ENCODE measurements around the gene ITGB3BP.

ITGB3BP gene

DNA sequence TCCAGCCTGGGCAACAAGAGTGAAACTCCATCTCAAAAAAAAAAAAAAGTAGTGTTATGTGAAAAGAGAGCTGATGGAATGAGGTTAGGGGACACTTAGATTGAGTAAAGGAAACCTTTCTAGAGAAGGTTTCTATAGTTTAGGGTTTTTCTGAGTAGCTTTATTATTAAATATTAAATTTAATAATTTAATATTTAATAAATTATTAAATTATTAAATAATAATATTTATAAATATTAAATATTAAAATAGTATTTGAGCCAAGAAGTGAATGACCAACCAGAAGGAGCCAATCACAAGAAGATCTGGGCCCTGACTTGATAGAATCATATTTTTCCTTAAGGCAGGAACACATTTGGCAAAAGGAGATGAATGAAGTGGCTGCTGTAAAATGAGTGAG is 104.9 kb downstream of the ITGB3BP start:
- H3K4me3 Mint-ChIP-seq = no peak overlapping the region
- no peaks in the 10 kb centered on the region for H3K4me1 Mint-ChIP-seq (ENCODE audit: low read depth)
- peaks cover 20% of the 10 kb centered on the region for H3K36me3 Mint-ChIP-seq (ENCODE audit: low read depth)
- no peak overlapping the region for H3K27ac Mint-ChIP-seq
- no peaks in the 10 kb centered on the region for H3K27me3 Mint-ChIP-seq (ENCODE audit: low read depth)
- no peaks in the 10 kb centered on the region for H3K9me3 Mint-ChIP-seq

DNA sequence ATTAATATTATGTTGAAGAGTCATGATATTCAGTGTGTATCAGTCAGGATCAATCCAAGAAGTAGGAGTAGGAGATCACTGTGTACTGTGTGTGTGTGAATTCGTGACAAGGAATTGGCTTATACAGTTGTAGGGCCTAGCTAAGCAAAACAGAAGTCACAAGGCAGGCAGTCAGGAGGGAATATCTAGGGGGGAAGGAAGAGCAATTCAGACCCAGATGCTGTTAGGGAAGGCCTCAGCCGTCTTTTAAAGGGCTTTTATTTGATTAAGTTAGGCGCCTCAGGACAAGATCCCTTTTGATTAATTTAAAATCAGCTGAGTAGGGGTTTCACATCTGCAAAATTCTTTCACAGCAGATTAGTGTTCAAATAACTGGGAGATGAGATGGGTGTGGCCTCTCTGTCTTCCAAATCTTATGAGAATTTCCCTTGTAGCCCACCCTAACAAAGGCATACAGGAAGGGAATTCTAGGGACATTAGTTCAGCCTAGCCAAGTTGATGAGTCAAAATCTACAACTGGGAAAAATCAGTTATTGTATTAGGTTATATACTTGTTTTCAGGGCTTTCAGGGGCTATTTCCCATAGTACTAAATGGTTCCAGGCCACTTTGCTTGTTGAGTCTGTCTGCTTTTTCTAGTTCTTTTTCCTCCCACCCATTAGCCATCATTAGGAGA is 108.2 kb downstream of the ITGB3BP start:
- Mint-ChIP-seq H3K36me3 (ENCODE audit: low read depth) (peaks cover 22% of the 10 kb centered on the region), H3K4me3 (no peak overlapping the region), H3K27me3 (ENCODE audit: low read depth) (no peaks in the 10 kb centered on the region), H3K9me3 (no peaks in the 10 kb centered on the region), H3K4me1 (ENCODE audit: low read depth) (no peaks in the 10 kb centered on the region), H3K27ac (no peak overlapping the region)

DNA sequence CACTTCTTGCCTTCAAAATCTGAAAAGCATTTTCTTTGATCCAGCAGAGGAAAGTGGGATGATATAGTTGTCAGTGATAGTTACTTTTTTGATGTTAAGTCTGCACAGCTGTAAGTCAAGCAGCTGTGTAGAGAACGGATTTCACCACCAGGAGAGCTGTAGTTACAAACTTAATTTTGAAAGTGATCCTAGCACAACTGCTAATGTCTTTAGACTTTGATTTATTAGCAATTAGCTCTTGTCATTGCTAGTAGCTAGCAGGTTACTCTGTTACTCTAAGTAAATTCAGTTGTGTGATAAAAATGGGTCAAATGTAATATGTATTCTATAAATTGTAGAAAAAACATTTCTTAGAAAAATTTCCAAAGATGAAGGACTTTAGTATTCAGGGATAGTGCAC is 109.6 kb downstream of the ITGB3BP start:
- Mint-ChIP-seq H3K27me3 (ENCODE audit: low read depth) (no peaks in the 10 kb centered on the region), H3K27ac (no peak overlapping the region), H3K4me3 (no peak overlapping the region), H3K36me3 (ENCODE audit: low read depth) (peaks cover 22% of the 10 kb centered on the region), H3K9me3 (no peaks in the 10 kb centered on the region), H3K4me1 (ENCODE audit: low read depth) (no peaks in the 10 kb centered on the region)

DNA sequence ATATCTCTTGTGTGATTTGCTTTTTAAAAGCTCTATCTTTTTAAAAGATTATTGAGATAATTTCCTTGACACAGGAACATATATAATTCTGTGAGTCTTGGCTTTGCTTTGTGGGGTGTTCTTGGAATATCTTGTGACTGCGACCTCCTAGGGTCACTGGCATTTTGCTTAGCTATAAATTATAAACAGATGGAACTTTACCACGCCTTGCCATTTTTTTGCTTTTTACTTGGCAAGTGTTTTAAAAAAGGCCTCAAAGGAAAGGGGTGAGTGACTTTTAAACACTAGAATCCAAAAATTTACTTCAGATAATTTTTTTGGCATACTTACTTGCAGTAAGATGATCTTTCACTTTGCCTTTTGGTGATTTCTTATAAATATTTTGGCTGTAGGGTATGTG is 112.0 kb downstream of the ITGB3BP start:
- Mint-ChIP-seq H3K27me3 (ENCODE audit: low read depth) (no peaks in the 10 kb centered on the region), H3K9me3 (no peaks in the 10 kb centered on the region), H3K4me1 (ENCODE audit: low read depth) (no peaks in the 10 kb centered on the region), H3K4me3 (no peak overlapping the region), H3K36me3 (ENCODE audit: low read depth) (peaks cover 20% of the 10 kb centered on the region), H3K27ac (no peak overlapping the region)

DNA sequence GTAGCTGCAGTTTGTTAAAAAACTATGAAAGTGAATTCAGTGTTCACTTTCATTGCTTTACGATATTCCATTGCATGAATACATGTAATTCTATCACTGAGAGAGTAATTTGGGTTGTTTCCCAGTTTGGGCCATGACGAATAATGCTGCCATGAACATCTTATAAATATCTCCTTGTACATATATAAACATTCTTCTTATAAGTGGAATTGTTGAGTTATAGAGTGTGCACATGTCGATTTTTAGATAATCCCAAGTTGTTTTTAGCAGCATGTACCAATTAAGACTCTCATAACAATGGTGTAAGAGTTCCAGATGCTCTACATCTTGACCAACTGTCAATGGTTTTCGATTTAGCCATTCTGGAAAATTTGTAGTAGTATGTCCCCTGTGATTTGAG is 114.7 kb downstream of the ITGB3BP start:
- no peak overlapping the region for H3K27ac Mint-ChIP-seq
- peaks cover 19% of the 10 kb centered on the region for H3K36me3 Mint-ChIP-seq (ENCODE audit: low read depth)
- H3K9me3 Mint-ChIP-seq = no peaks in the 10 kb centered on the region
- H3K27me3 Mint-ChIP-seq (ENCODE audit: low read depth) = no peaks in the 10 kb centered on the region
- no peak overlapping the region for H3K4me3 Mint-ChIP-seq
- H3K4me1 Mint-ChIP-seq (ENCODE audit: low read depth) = peaks cover 6% of the 10 kb centered on the region

DNA sequence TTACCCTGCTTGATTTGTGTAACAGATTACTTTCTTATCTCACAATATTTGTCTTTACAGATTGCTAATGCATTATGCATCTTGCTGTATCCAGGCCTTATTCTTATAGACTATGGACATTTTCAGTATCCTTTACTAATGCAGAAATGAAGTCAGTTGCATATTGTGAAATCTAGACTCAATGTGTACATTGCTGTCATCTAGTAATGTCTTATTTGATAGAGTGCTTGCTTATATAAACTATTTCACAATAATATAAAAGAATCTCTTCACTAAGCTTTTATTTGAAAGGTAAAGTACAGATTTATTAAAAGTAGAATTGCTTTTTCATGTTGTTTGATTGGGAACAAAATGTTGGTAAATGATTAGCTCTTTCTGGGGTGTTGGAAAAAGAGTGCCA is 116.0 kb downstream of the ITGB3BP start:
- peaks cover 18% of the 10 kb centered on the region for H3K36me3 Mint-ChIP-seq (ENCODE audit: low read depth)
- no peak overlapping the region for H3K4me3 Mint-ChIP-seq
- peaks cover 7% of the 10 kb centered on the region for H3K4me1 Mint-ChIP-seq (ENCODE audit: low read depth)
- no peaks in the 10 kb centered on the region for H3K9me3 Mint-ChIP-seq
- no peak overlapping the region for H3K27ac Mint-ChIP-seq
- H3K27me3 Mint-ChIP-seq (ENCODE audit: low read depth) = no peaks in the 10 kb centered on the region

DNA sequence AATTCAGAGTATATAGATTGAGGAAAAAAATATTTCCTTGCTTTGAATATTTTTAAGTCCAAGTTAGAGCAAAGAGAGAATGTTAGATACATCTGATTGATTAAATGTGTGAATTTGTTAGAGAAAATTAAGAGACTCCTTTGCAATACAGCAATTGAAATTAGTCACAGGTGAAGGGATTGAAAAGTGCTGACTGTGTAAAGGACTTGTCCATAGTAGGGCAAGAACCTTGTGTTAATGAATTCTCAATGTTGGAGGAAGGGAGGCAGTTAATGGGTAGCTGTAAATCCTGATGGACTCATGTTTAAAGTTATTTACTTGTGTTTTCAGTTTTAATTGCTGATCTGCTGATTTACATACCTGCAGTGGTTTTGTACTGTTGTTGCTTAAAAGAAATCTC is 117.0 kb downstream of the ITGB3BP start:
- H3K36me3 Mint-ChIP-seq (ENCODE audit: low read depth) = peaks cover 13% of the 10 kb centered on the region
- H3K4me1 Mint-ChIP-seq (ENCODE audit: low read depth) = peaks cover 7% of the 10 kb centered on the region
- H3K27ac Mint-ChIP-seq = no peak overlapping the region
- H3K27me3 Mint-ChIP-seq (ENCODE audit: low read depth) = no peaks in the 10 kb centered on the region
- H3K4me3 Mint-ChIP-seq = no peak overlapping the region
- H3K9me3 Mint-ChIP-seq = no peaks in the 10 kb centered on the region

DNA sequence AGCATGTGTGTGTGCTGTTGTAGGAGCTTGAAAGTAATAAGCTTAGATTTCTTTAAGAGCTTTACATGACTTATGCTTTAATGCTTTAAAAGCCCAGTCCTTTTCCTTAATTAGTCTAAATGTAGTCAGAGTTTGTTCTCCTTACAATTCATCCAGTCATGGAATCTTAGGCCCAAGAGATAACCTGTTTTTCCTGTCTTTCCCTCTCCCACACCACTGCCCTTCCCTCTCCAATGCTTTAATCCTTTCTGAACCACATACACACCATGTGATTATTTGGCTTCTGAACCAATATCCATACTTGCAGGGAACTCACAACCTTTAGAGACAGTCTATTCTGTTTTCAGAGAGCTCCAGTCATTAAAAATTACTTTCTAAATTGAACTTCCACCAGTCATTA is 118.0 kb downstream of the ITGB3BP start:
- H3K4me3 Mint-ChIP-seq = no peak overlapping the region
- H3K36me3 Mint-ChIP-seq (ENCODE audit: low read depth) = peaks cover 13% of the 10 kb centered on the region
- peaks cover 7% of the 10 kb centered on the region for H3K4me1 Mint-ChIP-seq (ENCODE audit: low read depth)
- no peaks in the 10 kb centered on the region for H3K9me3 Mint-ChIP-seq
- no peak overlapping the region for H3K27ac Mint-ChIP-seq
- no peaks in the 10 kb centered on the region for H3K27me3 Mint-ChIP-seq (ENCODE audit: low read depth)

DNA sequence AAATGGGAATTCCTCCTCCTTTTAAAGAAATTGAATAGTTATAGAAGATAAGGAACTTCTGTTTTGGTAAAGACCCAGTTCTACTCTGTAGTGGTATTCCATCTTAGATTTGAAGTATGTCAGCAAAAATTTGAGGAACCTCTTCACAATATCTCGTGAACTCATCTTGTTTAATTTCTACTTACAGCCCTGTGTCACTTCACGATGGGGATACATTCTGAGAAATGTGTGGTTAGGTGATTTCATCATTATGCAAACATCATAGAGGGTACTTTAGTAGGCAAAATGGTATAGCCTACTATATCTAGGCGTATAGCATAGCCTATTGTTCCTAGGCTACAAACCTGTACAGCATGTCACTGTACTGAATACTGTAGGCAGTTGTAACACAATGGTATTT is 119.6 kb downstream of the ITGB3BP start:
- H3K27ac Mint-ChIP-seq = no peak overlapping the region
- H3K4me1 Mint-ChIP-seq (ENCODE audit: low read depth) = peaks cover 7% of the 10 kb centered on the region
- no peaks in the 10 kb centered on the region for H3K9me3 Mint-ChIP-seq
- H3K36me3 Mint-ChIP-seq (ENCODE audit: low read depth) = peaks cover 20% of the 10 kb centered on the region
- H3K4me3 Mint-ChIP-seq = no peak overlapping the region
- no peaks in the 10 kb centered on the region for H3K27me3 Mint-ChIP-seq (ENCODE audit: low read depth)

DNA sequence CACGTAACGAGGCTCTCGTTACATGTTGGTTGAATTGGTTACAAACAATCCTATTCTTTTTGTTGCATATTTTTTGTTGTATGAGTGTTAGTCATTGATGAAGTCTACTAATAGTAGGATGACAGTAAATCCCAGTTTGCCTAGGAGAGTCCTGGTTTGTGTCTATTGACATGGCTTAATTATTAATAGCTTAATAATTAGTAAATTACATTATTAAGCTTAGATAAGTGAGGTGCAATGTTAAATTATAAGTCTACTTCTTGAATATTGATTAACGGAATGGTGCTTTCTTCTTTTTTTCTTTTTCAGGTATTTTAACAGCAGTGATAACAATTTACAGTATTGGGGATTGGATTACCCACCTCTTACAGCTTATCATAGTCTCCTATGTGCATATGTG is 121.1 kb downstream of the ITGB3BP start:
- H3K4me1 Mint-ChIP-seq (ENCODE audit: low read depth) = peaks cover 7% of the 10 kb centered on the region
- H3K9me3 Mint-ChIP-seq = no peaks in the 10 kb centered on the region
- H3K27me3 Mint-ChIP-seq (ENCODE audit: low read depth) = no peaks in the 10 kb centered on the region
- H3K27ac Mint-ChIP-seq = no peak overlapping the region
- no peak overlapping the region for H3K4me3 Mint-ChIP-seq
- peaks cover 18% of the 10 kb centered on the region for H3K36me3 Mint-ChIP-seq (ENCODE audit: low read depth)
